Stimulated activated CD4-positive, alpha-beta T cell treated with anti-CD3 and anti-CD28 coated beads, Interleukin-1b, Interleukin-23, amount 100 ng/mL, for 24 hours (primary cell): ENCODE data around the gene ITPKA.

Source experiments
- DNase-seq, 4 experiments: peaks; one replicate each; pipeline ENCODE4 v3.0.0-alpha.2; 2020; ENCODE audit warnings: low read depth in 4 of 4, low spot score in 1 of 4

The ITPKA gene

DNA sequence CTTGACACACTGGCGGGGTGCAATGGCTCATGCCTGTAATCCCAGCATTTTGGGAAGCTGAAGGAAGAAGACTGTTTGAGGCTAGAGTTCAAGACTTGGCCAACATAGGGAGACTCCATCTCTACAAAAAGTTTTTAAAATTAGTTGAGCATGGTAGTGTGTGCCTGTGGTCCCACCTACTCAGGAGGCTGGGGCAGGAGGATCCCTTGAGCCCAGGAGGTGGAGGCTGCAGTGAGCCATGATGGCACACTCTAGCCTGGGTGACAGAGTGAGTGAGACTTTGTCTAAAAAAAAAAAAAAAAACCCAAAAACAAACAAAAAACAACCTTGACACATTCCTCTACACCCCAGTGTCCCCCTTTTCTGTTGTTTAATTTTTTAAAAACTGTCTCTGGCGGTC is 4.0 kb upstream of the ITPKA start:
- DNase-seq, result no peak

DNA sequence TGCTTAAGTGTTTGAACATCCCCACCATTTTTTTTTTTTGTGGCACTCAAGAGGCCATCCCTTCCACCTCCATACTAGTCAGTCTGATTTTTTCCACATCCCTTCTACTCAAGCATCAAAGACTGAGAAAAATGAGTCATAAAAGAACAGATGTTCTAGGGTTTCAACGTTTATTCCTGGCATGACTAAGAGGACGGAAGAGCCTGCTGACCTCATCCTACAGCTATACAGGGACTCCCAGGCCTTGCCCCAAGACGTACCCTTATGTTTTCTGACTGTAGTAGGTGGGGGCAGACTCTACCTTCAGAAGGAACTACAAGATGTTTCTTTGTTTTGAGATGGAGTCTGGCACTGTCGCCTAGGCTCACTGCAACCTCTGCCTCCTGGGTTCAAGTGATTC is 3.3 kb upstream of the ITPKA start:
- no peak for DNase-seq

DNA sequence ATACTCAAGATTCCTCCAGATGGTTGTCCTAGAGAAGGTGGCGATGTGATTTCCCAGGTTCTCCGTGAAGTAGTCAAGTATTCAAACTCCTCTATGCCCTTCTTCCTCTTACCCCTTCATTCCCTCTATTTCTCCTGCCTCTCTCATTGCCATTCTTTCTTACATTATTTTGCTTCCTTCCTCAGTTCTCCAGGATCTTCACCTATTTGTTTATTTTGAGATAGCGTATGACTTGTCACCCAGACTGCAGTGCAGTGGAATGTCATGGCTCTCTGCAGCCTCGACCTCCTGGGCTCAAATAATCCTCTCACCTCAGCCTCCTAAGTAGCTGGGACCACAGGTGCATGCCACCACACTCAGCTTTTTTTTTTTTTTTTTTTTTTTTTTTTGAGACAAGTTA is 1.8 kb upstream of the ITPKA start:
- DNase-seq, result no peak

DNA sequence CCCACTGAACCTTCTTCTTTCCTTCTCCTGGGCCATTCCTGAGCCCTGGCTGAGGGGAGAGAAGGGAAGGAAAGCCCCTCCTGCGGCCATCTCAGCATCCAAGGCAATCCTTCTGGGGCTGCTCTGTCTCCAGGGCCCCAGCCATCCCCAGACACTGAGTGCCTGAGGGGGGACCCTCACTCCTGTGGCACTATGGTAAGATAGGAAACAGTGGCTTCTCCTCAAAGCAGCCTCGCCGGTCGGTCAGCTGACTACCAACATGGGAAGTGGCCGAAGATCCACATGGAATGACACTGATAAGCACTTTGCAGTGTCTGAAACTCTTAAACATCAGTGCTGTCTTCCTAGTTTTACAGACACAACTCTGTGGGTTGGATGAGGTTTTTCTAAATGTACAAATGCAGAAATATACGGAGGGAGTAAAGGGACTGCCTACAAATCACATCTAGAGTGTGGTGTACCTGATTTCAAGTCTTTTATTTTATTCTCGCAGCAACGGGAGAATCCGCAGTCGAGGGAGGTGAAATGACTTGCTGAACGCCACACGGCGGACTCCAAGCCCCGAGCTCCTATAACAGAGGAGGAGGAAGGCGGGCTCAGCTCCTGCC is 973 bp upstream of the ITPKA start:
- DNase-seq, result no peak

DNA sequence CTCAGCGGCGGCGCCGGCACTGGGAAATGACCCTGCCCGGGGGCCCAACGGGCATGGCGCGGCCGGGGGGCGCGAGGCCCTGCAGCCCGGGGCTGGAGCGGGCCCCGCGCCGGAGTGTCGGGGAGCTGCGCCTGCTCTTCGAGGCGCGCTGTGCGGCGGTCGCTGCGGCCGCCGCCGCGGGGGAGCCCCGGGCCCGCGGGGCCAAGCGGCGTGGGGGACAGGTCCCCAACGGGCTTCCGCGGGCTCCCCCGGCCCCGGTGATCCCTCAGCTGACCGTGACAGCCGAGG is 172 bp downstream of the ITPKA start:
- DNase-seq, result no peak

DNA sequence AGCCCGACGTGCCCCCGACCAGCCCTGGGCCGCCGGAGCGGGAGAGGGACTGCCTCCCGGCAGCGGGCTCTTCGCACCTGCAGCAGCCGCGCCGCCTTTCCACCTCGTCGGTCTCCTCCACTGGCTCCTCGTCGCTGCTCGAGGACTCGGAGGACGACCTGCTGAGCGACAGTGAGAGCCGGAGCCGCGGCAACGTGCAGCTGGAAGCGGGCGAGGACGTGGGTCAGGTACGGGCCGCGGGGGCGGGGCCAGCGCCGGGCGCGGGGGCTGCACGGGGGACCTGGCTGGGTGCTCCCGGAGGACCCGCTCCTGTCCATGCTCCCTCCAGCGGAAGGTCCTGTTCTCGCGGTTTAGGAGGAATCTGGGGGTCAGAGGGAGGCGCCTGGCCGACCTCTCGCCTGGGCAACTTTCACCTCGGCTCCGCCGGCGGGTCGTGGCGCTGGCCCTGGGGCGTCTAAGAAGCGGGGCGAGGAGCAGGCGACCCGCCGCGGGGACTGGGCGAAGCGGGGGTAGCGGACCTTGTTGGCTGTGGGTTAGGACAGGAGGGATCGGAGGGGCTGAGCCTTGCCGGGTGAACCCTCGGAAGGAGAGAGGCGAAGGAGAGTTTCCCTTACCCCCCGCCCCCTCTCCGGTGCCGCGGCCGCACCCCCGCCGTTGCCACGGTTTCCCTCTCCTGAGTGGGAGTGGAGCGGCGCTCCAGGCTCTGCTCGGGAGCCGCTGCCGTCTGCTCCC is 682 bp downstream of the ITPKA start:
- DNase-seq, result no peak

DNA sequence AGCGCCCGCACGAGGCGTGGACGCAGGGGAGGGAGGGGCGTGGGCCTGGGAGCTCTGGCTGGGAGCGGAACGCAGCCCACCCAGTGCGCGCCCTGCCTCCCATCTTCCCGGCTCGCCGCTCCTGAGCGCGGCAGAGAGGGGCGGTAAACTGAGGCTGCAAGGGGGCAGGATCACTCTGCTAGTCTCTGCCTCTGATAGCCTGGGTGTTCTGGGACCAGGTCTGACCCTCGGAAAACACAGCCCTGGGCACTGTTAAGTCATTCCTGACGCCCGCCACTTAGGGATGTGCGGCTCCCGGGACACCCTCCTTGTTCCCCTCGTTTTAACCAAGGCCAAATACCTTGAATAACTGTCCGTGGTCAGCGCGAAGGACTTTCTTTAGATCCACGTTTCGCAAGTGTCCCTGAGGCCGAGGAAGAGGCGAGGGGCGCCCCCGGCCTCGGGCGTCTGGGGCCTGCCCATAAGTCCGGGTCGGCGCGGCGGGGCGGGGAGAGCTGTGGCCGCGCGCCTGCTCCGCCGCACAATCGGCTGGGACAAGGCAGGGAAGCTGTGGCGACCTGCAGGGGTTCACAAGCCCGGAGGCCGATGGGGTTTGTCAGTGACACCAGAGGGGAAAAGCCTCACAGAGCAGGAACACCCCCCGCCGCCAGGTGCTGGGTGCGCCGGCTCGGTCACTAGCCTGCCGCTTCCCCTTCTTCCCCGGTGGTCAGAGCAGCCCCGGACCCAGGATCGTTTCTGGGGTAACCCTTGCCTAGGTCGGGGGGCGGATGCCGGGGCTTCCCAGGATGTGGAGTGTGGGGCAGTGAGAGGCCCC is 1.5 kb downstream of the ITPKA start:
- no peak for DNase-seq

DNA sequence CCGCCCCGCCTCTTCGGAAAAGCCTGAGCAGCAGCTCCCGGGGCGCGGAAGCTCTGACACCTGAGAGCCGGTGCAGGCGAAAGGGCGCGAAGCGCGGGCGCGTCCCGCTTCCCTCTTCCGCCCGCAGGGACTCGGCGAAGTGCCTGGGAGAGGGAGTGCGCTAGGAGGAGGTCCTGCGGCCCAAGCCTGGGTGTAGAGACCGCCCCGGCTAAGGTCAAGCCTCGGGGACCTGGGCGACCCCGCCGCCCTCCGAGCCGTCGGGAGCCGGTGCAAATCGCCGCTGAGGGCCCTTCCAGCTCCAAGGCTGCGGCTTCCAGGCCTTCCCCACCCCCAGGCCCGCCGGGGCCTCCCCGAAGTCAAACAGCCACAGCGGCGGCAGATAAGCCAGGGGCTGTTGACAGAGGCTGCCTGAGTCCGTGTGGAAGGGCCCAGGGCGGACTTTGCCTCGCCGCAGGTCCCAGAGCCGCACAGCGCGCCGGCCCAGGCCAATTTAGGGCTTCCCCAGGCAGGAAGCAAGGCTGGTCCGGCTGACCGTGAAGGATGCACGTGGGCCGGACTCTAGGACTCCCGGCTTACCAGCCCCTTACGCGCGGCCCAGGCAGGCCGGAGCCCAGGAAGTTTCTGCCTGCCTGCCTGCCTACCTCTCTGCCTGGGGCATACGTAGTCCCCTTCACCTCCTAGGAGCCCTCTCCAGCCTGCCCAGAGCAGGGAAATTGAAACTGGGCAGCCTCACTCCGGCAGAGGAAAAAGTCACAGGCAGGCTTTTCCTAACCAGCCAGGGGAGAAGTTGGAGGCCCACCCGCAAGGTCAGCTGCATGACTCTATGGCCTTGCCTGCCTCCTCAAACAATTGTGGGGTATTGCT is 2.3 kb downstream of the ITPKA start:
- no peak for DNase-seq

DNA sequence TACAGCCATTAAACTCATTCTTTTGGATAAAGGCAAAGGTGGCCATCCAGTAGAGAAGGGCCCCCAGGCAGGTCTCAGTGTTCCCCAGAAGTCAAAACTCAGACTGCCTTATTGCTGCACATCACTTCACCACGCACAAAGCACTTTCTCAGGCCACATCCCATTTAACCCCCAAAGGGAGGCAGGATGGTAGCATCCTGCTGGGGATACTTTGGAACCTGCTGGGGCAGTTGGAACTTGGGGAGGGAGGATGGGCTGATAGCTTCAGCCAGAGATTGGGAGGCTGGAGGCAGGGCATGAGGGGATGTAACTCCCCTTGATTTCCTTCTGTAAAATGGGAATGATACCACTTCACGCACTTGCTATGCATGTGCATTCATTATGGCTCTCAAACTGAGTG is 5.0 kb downstream of the ITPKA start:
- no peak for DNase-seq

DNA sequence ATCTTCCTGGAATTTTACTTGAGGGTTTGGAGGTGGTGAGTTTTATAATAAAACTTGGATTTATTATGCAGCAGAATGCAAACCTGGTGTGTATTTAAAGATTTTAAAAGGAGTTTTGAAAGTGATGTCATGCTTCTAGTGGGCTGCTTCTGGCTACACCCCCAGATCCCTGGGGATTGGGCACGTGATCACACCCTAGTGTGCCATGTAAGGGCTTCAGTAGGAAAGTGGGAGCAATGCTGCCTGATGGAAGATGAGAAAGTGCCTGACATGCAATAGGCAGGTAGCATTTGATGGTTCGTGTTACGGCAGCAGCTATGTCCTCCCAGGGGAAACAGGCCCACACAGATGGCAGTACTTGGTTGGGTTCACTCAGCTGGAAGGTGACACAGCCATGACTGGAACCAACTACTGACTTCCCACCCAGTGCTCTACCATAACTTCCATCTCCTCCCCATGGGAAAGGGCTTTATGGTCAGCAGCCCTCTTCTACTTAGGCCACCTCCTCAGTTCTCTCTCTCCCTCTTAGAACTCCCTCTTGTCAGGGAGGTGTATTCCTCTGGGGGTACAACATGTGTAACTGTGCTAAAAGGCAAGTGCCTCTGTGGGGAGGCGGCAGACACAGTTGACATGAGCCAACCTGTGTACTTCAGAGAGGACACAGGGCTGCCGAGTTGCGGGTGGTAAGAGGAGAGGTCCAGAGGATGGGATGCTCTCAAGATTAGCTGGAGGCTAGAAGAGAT is 5.6 kb downstream of the ITPKA start:
- DNase-seq, result no peak

DNA sequence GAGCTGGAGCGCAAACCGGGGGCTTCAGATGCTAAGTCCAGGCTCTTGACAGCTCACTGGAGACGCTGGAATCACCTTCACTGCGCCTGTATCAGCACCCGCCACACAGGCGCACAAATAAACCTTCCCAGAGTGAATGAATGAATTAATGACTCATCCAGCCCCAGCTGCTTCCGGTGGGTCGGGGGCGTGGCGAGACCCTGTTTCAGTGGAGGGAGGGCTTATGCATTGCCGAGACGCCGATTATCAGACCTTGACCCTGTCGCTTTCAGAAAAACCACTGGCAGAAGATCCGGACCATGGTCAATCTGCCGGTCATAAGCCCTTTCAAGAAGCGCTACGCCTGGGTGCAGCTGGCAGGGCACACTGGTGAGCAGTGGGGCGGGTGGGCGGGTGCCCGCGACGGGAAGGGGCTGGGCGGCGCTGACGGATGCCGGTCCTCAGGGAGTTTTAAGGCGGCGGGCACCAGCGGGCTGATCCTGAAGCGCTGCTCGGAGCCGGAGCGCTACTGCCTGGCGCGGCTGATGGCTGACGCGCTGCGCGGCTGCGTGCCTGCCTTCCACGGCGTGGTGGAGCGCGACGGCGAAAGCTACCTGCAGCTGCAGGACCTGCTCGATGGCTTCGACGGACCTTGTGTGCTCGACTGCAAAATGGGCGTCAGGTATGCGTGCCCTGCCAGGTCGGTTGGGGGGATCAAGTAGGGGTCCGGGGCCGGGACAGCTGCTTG is 7.7 kb downstream of the ITPKA start:
- no peak for DNase-seq

DNA sequence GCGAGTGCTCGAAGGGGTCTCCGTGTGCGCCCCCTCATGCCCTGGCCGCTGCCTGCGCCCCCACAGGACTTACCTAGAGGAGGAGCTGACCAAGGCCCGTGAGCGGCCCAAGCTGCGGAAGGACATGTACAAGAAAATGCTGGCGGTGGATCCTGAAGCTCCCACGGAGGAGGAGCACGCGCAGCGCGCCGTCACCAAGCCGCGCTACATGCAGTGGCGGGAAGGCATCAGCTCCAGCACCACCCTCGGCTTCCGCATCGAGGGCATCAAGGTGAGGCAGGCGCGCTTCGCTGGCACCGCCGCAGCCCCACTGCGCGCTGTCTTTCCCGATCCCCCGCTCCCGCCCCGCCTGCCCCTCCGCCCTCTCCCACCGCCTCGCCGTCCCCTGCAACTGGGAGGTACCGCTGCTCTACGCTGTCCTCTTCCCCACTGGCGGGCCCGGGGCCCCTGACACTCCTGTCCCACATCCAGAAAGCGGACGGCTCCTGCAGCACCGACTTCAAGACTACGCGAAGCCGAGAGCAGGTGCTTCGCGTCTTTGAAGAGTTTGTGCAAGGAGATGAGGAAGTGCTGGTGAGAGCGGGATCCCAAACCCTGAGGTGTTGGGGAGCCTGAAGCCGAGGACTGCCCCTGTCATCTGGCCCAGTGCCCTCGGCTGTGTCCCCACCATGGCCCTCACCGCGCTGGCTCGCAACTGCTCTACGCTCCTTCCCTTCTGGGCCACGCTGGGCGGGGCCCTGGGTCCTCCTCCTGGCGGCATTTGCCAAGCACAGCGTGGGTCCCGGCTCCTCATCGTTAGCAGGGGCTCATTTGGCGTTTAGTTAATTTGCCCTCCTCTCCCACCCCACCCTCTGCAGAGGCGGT is 8.5 kb downstream of the ITPKA start:
- no peak for DNase-seq

DNA sequence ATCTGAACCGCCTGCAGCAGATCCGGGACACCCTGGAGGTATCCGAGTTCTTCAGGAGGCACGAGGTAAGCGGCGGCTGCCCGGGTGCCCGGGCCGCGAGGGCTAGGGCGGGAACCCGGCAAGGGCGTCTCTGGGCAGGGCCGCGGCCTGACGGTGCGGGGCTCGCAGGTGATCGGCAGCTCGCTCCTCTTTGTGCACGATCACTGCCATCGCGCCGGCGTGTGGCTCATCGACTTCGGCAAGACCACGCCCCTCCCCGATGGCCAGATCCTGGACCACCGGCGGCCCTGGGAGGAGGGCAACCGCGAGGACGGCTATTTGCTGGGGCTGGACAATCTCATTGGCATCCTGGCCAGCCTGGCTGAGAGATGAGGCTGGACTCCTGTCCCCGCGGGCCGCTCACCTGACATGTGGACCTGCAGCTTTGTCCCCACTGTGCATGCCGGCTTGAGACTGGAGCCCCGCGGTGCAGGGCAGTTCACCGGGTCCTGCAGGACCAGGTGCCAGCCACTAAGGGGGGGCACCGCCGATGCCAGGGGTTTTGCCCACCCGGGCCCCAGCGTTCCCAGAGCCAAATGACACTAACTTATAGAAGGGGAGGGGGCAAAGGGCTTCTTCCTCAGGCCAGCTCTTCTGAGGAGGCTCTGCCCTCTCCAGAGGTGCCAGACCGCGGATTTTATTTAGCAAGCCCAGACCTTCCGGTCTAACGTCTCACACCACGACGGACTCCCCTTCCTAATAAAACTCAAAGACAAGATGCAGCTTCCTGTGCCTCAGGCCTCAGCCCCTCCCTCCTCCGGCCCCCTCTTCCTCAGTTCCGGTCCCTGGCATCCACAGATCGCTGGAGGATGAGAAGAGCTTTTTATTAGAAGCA is 9.4 kb downstream of the ITPKA start:
- no peak for DNase-seq

DNA sequence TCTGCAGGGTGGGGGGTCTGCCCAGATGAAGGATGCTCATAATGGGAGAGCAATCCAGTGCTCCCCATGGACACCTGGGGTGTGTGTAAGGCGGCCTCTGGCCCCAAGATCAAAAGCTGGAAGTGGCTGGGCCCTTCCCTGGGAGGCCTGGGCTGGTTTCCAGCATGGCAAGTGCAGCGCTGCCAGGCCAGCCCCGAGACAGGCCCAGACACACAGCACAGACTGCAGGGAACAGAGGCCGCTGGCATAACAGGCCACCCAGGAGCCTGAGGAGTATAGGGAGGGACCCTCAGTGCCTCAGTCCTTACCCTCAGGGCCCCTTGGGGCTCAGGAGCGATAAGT is 10.0 kb downstream of the ITPKA start:
- DNase-seq, result no peak

DNA sequence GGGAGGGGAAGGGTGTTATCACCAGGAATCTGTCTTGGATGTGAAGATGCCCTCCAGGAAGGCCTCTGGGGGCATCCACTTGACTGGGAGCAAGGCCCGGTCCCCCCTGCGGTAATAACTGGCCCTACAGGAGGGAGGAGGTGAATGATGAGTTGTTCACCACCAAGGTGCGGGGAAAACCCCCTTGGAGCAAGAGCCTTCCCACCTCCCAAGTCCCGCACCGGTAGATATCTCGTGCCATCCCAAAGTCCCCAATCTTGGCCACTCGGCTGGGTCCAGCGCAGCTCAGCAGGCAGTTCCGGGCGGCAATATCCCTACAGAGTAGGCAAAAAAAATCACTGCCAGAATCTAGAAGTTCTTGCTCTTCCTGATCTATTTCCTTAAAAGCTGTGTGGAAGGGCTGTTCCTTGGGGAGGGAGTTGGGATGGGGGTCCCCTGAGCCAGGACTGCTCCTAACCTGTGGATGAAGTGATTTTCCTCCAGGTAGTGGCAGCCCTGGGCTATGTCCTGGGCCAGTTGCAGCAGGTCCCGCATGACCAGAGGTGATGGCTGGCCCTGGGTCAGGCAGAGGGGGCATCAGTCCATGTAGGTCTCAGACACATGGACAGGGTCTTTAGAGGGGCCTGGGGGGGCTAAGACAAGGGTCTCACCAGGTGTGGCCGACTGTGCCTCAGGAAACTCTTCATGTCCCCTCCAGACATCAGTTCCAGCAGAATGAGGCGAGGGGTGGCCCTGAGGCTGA is 11.2 kb downstream of the ITPKA start:
- DNase-seq, result no peak

DNA sequence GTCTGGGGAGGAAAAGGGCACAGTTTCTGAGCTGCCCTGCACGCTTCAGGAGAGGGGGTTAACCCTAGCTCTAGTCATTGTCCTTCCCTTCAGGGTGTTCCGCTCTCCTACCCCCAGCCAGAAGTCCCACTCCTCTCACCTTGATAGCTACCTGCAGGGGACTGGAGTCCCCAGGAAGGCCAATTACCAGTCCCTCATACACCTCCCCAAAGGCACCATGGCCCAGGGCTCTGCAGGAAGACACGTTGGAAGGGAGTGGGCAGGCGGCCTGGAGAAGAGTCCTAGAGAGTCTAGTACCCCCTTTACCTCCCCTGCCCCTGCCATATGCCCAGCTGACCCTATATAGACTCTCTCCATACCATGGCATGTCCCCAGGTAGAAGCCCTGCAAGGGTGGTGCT is 12.1 kb downstream of the ITPKA start:
- no peak for DNase-seq

DNA sequence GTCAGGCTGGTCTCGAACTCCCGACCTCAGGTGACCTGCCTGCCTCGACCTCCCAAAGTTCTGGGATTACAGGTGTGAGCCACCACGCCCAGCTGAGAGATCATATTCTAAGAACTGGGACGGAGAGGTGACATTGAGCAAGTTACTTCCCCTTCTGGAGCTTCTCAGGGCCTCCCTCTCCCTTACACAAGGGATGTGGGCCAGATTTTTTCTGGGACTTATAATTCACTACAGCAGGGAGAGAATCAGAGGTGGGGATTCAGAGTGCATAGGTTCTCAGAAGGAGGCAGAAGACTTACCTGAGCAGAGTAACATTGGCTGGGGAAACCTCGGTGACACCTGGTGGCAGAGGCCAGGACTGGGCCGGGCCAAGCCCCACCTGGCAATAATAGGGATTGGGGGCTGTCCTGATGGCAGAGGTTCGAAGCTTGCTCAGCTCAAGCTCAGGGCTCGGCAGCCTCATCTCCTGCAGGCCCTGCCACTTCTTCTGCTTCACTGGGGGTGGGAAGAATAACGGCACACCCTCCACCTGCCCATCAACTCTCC is 13.2 kb downstream of the ITPKA start:
- DNase-seq, result no peak
